Thyroid gland (tissue), 4 donors: ENCODE results near the gene CRY1. TPM values are rescaled to one million over a fixed set of nuclear protein-coding genes. Genes with fewer than 3 reads are reported as not detected.

Experiments used
- DNase-seq, 2 donors: peaks; one replicate each; pipeline ENCODE4 v3.0.0-alpha.2; 2019
- H3K27ac ChIP-seq, 3 donors: fragments of 200-600 bp; sonication (generic); 1 replicate in 2 of 3; 2 replicates in 1 of 3; pipeline ENCODE4 v1.5.1; 2016 to 2019; ENCODE audit warnings: mild to moderate bottlenecking in 1 of 3, moderate library complexity in 1 of 3
- H3K27me3 ChIP-seq: fragments of 200-600 bp; sonication (generic); one replicate; pipeline ENCODE4 v1.5.1; 2019
- H3K36me3 ChIP-seq, 2 donors: fragments of 200-600 bp; sonication (generic); one replicate each; pipeline ENCODE4 v1.5.1; 2016 to 2019
- H3K4me1 ChIP-seq, 2 donors: fragments of 200-600 bp; sonication (generic); one replicate each; pipeline ENCODE4 v1.5.1; 2017 to 2019
- H3K4me3 ChIP-seq, 3 donors: fragments of 200-600 bp; sonication (generic); replicated peaks in 1 of 3; 1 replicate in 2 of 3; 2 replicates in 1 of 3; pipeline ENCODE4 v1.5.1; 2016; ENCODE audit warnings: mild to moderate bottlenecking in 1 of 3
- H3K9me3 ChIP-seq: fragments of 200-600 bp; sonication (generic); one replicate; pipeline ENCODE4 v1.5.1; 2017
- POLR2A ChIP-seq, 2 donors: fragments of 450-650 bp; IDR thresholded peaks; one replicate each; pipeline ENCODE4 v1.6.1; 2017; ENCODE audit warnings: antibody characterized with exemption in 2 of 2, mild to moderate bottlenecking in 2 of 2, moderate library complexity in 1 of 2
- WGBS, 2 donors: methylation state at CpG; one replicate each; pipeline ENCODE4 v1.1.5; 2017; 5-methylcytosine and 5-hydroxymethylcytosine counted together
- intact Hi-C: fragments of 100-400 bp; cut with DNase I; formaldehyde crosslinking; loops from one replicate; pipeline ENCODE4 v1.15.1; 2023
- total RNA-seq, 4 donors: library from RNA; depleted of rRNA; stranded (reverse); fragments of >200 nt; gene quantifications; one replicate each; pipeline ENCODE4 v1.2.3, GENCODE V29; 2016
- TF ChIP-seq, protein P1 (sequence below), 6 experiments: fragments of 200-600 bp in 3 of 6; fragments of 450-650 bp in 3 of 6; sonication (generic) in 3 of 6; IDR thresholded peaks; one replicate each; pipeline ENCODE4 v1.5.1; 2016 to 2019; ENCODE audit warnings: antibody characterized with exemption in 6 of 6, mild to moderate bottlenecking in 2 of 6, inconsistent platforms in 1 of 6, moderate library complexity in 1 of 6

Gene CRY1
- total RNA-seq, result 10 to 100 TPM; 53.3 to 68.8 (median 61.7) TPM

DNA sequence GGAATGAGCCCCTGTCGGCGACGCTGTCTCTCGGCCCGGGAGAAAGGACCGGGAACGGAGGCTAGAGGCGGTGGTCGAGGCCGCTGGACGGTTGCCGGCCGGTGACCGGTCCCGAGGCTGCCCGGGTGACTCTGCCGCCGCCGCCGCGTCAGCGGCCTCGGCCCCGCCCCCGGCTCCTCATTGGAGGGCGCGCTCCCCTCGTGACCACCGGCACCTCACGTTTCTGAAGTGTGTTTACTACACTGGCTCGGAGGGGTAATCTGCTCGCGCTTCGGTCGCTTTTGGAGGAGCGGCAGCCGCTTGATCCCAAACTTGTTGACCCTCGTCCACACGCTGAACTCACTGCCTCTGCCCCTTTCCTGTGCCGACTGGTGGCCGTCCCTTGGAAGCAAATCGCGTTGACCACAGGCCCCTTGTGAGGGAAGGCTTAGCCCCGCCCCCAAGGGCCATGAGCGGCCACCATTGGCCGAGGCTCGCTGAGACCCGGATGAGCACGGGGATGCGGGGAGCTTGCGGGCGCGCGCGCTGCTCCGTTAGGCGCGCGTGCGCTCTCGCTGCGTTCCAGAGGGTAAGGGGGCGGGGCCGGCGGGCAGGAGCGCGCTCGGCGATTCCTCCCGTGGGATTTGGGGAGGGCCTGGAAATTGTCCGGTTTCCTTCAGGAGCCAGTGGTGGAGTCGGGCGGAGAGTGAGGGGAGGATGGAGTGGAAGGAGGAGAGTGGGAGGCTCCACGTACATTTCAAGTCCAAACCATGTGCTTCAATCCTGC, at the start of gene CRY1:
TSS of gene CRY1 (minus strand) at position 133 of the 766 bp plus-strand sequence. CDS start 588 bp downstream, outside the sequence.
- Histone ChIP-seq H3K27ac (peak within 1 kb of the TSS; percentile 87 to 99 (median 98)), H3K9me3 (no peaks in the 10 kb centered on the region), H3K27me3 (no peaks in the 10 kb centered on the region), H3K4me1 (peaks cover 6 to 10% of the 10 kb centered on the region in 2 donors), H3K4me3 (peak within 1 kb of the TSS; percentile 18 to 97 (median 96)), H3K36me3 (no peaks in the 10 kb centered on the region)
- peak; percentile 94 to 97 for TF ChIP-seq POLR2A (IDR thresholded peaks at IDR 0.05)
- TF ChIP-seq, protein P1, sequence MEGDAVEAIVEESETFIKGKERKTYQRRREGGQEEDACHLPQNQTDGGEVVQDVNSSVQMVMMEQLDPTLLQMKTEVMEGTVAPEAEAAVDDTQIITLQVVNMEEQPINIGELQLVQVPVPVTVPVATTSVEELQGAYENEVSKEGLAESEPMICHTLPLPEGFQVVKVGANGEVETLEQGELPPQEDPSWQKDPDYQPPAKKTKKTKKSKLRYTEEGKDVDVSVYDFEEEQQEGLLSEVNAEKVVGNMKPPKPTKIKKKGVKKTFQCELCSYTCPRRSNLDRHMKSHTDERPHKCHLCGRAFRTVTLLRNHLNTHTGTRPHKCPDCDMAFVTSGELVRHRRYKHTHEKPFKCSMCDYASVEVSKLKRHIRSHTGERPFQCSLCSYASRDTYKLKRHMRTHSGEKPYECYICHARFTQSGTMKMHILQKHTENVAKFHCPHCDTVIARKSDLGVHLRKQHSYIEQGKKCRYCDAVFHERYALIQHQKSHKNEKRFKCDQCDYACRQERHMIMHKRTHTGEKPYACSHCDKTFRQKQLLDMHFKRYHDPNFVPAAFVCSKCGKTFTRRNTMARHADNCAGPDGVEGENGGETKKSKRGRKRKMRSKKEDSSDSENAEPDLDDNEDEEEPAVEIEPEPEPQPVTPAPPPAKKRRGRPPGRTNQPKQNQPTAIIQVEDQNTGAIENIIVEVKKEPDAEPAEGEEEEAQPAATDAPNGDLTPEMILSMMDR (IDR thresholded peaks at IDR 0.05), result no peak
- intact Hi-C loops, result no loop called here
- DNase-seq, result peak; percentile 96 to 98
- 0 to 1% methylated on average over 4 to 36 of the region's 74 CpGs for WGBS, 2 donors

- H3K4me3 ChIP-seq, result no peak overlapping the region
- no peak overlapping the region for H3K27ac ChIP-seq
- H3K36me3 ChIP-seq, result no peaks in the 10 kb centered on the region
- WGBS, 2 donors, result 92 to 93% methylated on average over 1 of the region's 1 CpG
- no peaks in the 10 kb centered on the region for H3K4me1 ChIP-seq
- no peak for DNase-seq
- H3K9me3 ChIP-seq, result no peaks in the 10 kb centered on the region
- TF ChIP-seq, protein P1 (IDR thresholded peaks at IDR 0.05), result no peak
- TF ChIP-seq POLR2A (IDR thresholded peaks at IDR 0.05), result no peak
- intact Hi-C loops, result loop anchor here (10.0 kb wide), 1 partner anchor 175 kb away; a partner anchor contains a TSS
- H3K27me3 ChIP-seq, result no peaks in the 10 kb centered on the region
Observed at GRCh38 chr12:107139787-107140186, 46.4 kb upstream of the CRY1 start.

DNA sequence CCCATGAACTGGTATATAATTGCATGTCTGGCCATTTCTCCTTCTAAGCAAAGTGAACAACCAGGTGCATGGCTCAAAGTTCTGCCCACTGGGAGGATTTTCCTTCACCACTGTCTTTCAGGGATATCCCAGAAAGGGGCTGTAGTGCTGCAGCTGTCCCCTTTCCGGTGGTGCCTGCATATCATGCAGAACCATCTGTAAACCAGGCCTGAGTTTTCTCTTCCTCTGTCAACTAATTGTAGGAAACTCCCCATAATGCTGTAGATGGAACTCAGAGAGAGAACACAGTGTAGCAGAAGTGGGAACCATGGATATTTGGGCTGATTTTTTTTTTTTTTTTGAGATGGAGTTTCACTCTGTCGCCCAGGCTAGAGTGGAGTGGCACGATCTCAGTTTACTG, 45.6 kb upstream of the CRY1 start:
- H3K27ac ChIP-seq, result no peak overlapping the region
- H3K36me3 ChIP-seq, result no peaks in the 10 kb centered on the region
- H3K9me3 ChIP-seq, result no peaks in the 10 kb centered on the region
- WGBS, 2 donors, result 80 to 92% methylated on average over 3 of the region's 3 CpGs
- no peaks in the 10 kb centered on the region for H3K4me1 ChIP-seq
- DNase-seq, result no peak
- H3K4me3 ChIP-seq, result no peak overlapping the region
- no peaks in the 10 kb centered on the region for H3K27me3 ChIP-seq
- intact Hi-C loops, result loop anchor here (10.0 kb wide), 1 partner anchor 176 kb away; a partner anchor contains a TSS
- TF ChIP-seq, protein P1 (IDR thresholded peaks at IDR 0.05), result no peak

DNA sequence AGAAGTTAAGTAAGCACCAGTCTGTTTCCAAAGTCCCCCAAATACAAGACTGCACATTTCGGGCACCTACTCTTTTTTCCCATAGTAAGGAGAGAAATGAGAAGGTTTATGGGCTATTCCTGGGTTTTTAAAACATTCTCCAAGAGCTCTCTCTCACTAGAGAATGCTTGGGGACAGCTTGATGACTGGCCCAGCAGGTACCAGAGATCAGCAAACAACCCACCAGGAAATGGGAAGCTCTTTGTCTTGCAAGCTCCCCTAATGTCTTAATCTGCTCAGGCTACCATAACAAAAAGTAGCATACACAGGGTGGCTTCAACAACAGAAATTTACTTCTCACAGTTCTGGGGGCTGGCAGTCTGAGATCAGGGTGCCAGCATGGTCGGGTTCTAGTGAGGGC, 41.8 kb upstream of the CRY1 start:
- no peaks in the 10 kb centered on the region for H3K9me3 ChIP-seq
- intact Hi-C loops, result loop anchor here (10.0 kb wide), 1 partner anchor 180 kb away; a partner anchor contains a TSS
- peaks cover 3 to 17% of the 10 kb centered on the region in 2 donors for H3K4me1 ChIP-seq
- H3K27ac ChIP-seq, result no peak overlapping the region
- no peak for DNase-seq
- no peaks in the 10 kb centered on the region for H3K27me3 ChIP-seq
- TF ChIP-seq POLR2A (IDR thresholded peaks at IDR 0.05), result no peak
- TF ChIP-seq, protein P1 (IDR thresholded peaks at IDR 0.05), result no peak
- no peak overlapping the region for H3K4me3 ChIP-seq
- WGBS, 2 donors, result 93 to 100% methylated on average over 2 of the region's 2 CpGs
- H3K36me3 ChIP-seq, result no peaks in the 10 kb centered on the region

DNA sequence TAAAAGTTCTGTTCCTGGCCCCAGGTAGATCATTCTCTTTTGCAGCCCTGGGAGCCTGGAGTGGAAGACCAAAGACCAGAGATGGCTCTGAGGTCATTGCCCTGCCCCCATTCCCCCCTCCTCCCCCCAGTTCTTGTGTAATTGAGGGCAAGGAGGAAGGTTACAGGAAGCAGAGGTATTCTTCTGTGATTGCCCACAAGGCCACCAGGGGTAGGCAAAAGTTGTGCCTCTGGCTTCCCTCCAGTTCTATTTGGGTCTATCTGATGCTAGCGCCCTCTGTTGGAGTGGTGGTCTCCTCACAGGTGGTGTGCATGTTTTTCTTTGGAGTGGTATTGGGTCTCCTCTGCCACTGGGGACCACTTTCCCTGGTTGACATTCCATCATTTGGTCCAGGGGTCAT, 41.2 kb upstream of the CRY1 start:
- intact Hi-C loops, result loop anchor here (5.0 to 10.0 kb wide), 3 partner anchors 180 to 473 kb away; a partner anchor contains a TSS
- WGBS, 2 donors, result 82 to 93% methylated on average over 1 of the region's 1 CpG
- peaks cover 3 to 17% of the 10 kb centered on the region in 2 donors for H3K4me1 ChIP-seq
- no peak overlapping the region for H3K4me3 ChIP-seq
- no peak for TF ChIP-seq POLR2A (IDR thresholded peaks at IDR 0.05)
- TF ChIP-seq, protein P1 (IDR thresholded peaks at IDR 0.05), result peak in 1 of 6 experiments; percentile 11
- no peaks in the 10 kb centered on the region for H3K9me3 ChIP-seq
- H3K27ac ChIP-seq, result no peak overlapping the region
- no peaks in the 10 kb centered on the region for H3K27me3 ChIP-seq
- no peak for DNase-seq
- no peaks in the 10 kb centered on the region for H3K36me3 ChIP-seq
